Astrocyte of the cerebellum (primary cell): ENCODE data around the gene SLC45A3.

ENCODE experiments used
- DNase-seq: peaks from one replicate; pipeline ENCODE4 v3.0.0-alpha.2; 2011; ENCODE audit warnings: low read depth
- H3K4me3 ChIP-seq: 2 replicates; pipeline ENCODE4 v1.5.1; 2011; ENCODE audit warnings: mild to moderate bottlenecking, low read depth, low read length, moderate library complexity
- CTCF ChIP-seq: IDR thresholded peaks from 2 replicates; pipeline ENCODE4 v1.5.1; 2012; ENCODE audit warnings: low read length, low read depth, moderate library complexity, mild to moderate bottlenecking; ENCODE audit errors: missing control alignments
- in situ Hi-C: cut with HindIII; loops from 2 replicates; pipeline ENCODE4 v1.10.0; 2017; ENCODE audit warnings: low sequenced_read_pairs

SLC45A3 gene

DNA sequence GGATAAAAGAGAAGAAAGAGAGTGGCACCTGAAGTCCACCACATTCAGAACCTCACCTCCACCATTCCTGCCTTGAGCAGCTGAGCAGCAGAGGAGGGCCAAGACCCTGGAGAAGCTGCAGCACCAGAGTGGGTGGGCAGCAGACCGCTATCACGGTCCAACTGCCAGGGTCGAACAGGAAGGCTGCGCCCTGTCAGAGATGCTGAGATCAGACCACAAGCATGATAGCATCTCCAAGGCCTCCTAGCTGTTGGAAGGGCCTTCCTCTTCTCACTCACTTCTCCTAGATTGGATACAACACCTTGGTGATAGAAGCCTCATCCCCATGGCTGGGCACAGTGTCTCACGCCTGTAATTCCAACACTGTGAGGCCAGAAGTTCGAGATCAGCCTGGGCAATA lies 12.1 kb upstream of the SLC45A3 start:
- DNase-seq, result no peak
- in situ Hi-C loops, result no loop called here
- no peak overlapping the region for H3K4me3 ChIP-seq
- TF ChIP-seq CTCF, result no peak

DNA sequence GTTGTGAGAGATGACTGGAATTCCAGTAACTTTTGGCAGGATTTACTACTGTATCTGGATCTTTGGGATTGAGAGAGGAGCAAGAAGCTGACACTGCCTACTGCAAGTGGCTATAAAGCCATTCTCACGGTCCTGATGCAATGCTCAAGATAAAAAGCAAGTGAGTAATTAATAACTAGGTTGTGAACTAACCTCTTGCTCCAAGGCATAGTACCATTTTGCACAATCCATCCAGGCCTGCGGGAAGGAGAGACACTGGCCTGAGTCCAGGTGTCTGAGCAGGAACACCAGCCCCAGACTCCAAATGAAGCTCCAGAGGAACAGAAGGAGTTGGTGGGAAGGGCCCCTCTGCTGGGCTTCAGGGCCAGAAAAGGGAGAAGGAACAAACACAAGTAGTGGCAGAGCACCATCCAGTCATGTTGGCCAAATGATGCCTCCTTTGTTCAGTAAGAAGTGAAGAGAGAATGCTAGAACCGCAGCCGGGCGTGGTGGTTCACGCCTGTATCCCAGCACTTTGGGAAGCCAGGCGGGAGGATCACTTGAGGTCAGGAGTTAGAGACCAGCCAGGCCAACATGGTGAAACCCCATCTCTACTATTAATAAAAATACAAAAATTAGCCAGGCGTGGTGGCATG lies 9.9 kb upstream of the SLC45A3 start:
- no peak for TF ChIP-seq CTCF
- H3K4me3 ChIP-seq, result no peak overlapping the region
- in situ Hi-C loops, result no loop called here
- DNase-seq, result no peak

DNA sequence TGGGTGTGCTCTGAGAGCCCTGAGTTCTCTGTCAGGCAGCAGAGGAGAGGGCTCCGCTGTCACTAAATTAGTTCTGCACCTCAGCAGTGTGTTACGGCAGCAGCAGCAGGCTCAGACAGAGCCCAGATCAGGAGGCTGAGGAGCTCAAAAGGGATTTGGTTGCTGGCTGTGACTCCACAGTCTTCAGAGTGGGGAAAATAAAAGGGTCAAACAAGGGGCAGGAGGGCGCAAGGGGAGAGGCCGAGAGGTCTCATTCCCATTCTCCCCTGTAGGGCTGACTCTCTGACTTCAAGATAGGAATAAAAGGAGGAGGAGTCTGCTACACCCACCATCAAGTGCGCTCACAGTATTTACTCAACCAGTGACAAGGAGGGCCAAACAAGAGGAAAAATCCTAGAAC lies 9.2 kb upstream of the SLC45A3 start:
- no peak overlapping the region for H3K4me3 ChIP-seq
- DNase-seq, result no peak
- TF ChIP-seq CTCF, result no peak
- in situ Hi-C loops, result no loop called here

- in situ Hi-C loops, result no loop called here
- H3K4me3 ChIP-seq, result no peak overlapping the region
- TF ChIP-seq CTCF, result no peak
- no peak for DNase-seq
Measured at GRCh38 chr1:205688171-205689080, 8.1 kb upstream of the SLC45A3 start.

GRCh38 chr1:205687242-205687641 lies 6.9 kb upstream of the SLC45A3 start:
- in situ Hi-C loops, result no loop called here

DNA sequence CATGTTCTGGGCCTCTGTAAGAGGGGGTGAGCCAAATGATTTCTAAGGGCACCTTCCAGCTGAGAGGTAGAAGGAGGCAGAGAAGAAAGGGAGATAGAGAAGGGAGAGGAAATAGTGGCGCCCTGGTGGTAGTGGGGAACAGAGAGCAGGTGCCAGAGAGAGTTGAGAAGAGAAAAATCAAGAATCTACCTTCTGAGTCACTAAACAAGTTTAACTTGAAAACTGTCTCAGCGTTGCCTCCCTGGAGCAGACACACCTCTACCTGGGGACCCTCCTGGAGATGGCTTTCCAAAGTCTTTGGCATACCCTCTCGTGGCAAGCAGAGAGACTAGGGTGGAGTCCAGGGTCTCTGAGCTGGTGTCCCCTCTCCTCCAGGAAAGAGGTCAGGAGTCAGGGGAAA lies 1.1 kb upstream of the SLC45A3 start:
- in situ Hi-C loops, result no loop called here
- no peak for TF ChIP-seq CTCF
- no peak for DNase-seq
- no peak overlapping the region for H3K4me3 ChIP-seq

More at GRCh38 chr1:205687242-205687641, 6.9 kb upstream of the SLC45A3 start:
- H3K4me3 ChIP-seq, result no peak overlapping the region
- TF ChIP-seq CTCF, result no peak
- DNase-seq, result no peak
